Endothelial cell of umbilical vein (primary cell): Measurements from ENCODE around the gene INO80D. TPM values are rescaled to one million over a fixed set of nuclear protein-coding genes. Genes with fewer than 3 reads are reported as not detected.

Experiments used
- BruUV-seq: library from RNA; stranded (reverse); fragments of 400-500 nt; replicated peaks from 2 replicates; lab custom pipeline; 2021; lab: Mats Ljungman, UMichigan
- CTCF ChIA-PET: fragments of 300-600, 350-600 bp; sonication (Branson Sonifier 250); formaldehyde crosslinking; loops from one replicate; lab custom pipeline; 2021; ENCODE audit warnings: antibody characterized with exemption, inconsistent platforms; lab: Charles Lee
- POLR2A ChIA-PET: fragments of 300-600, 350-600 bp; sonication (Branson Sonifier 250); formaldehyde crosslinking; loops from one replicate; lab custom pipeline; 2021; ENCODE audit warnings: antibody characterized with exemption, inconsistent platforms; lab: Charles Lee
- DNase-seq: peaks from one replicate; pipeline ENCODE4 v3.0.0-alpha.2; 2011; ENCODE audit warnings: low read depth, low spot score
- FAIRE-seq: peaks from 2 replicates; lab custom pipeline; 2011; peaks lifted over from hg19 to GRCh38; lab: Jason Lieb, UNC
- H2AFZ ChIP-seq: 2 replicates; pipeline ENCODE4 v1.6.0; 2012; ENCODE audit warnings: low read depth, low read length, control low read depth, inconsistent platforms
- H3K27ac ChIP-seq: 2 replicates; pipeline ENCODE4 v1.5.1; 2011; ENCODE audit warnings: low read depth, mild to moderate bottlenecking, control low read depth, low read length, moderate library complexity; ENCODE audit not compliant: insufficient read depth
- H3K27me3 ChIP-seq, 2 experiments: 2 replicates each; pipeline versions ENCODE4 v1.6.0 to v1.6.1; 2011; ENCODE audit warnings: low read length in 2 of 2, mixed read lengths in 1 of 2; ENCODE audit not compliant: control insufficient read depth in 2 of 2, insufficient read depth in 2 of 2
- H3K36me3 ChIP-seq, 2 experiments: 2 replicates in 1 of 2; 3 replicates in 1 of 2; pipeline ENCODE4 v1.5.1; 2011; ENCODE audit warnings: low read length in 2 of 2, mild to moderate bottlenecking in 1 of 2, moderate library complexity in 1 of 2; ENCODE audit not compliant: control insufficient read depth in 2 of 2, insufficient read depth in 2 of 2; ENCODE audit errors: extremely low read depth in 1 of 2
- H3K4me1 ChIP-seq: 3 replicates; pipeline ENCODE4 v1.5.1; 2011; ENCODE audit warnings: mild to moderate bottlenecking, low read length; ENCODE audit not compliant: control insufficient read depth, insufficient read depth; ENCODE audit errors: extremely low read depth
- H3K4me2 ChIP-seq: 2 replicates; pipeline ENCODE4 v1.6.1; 2011; ENCODE audit warnings: low read length, control low read depth, mixed read lengths; ENCODE audit not compliant: insufficient read depth
- H3K4me3 ChIP-seq, 3 experiments: fragments of 200-600 bp in 1 of 3; sonication (generic), shearing (Covaris generic) in 1 of 3; replicated peaks in 1 of 3; 2 replicates each; pipeline ENCODE4 v1.5.1; 2011 to 2016; ENCODE audit warnings: control low read depth in 3 of 3, low read length in 3 of 3, mild to moderate bottlenecking in 2 of 3, inconsistent platforms in 1 of 3, low read depth in 1 of 3, moderate library complexity in 1 of 3; ENCODE audit not compliant: insufficient read depth in 1 of 3
- H3K79me2 ChIP-seq: 2 replicates; pipeline ENCODE4 v1.6.0; 2012; ENCODE audit warnings: low read length, inconsistent platforms; ENCODE audit not compliant: control insufficient read depth, insufficient read depth
- H3K9ac ChIP-seq: replicated peaks from 2 replicates; pipeline ENCODE3; 2011; ENCODE audit warnings: low read length, control low read depth; ENCODE audit not compliant: insufficient read depth; ENCODE audit errors: extremely low read depth
- H3K9me1 ChIP-seq: replicated peaks from 3 replicates; pipeline ENCODE4 v1.6.0; 2011; ENCODE audit warnings: mild to moderate bottlenecking, low read length; ENCODE audit not compliant: control insufficient read depth, insufficient read depth; ENCODE audit errors: extremely low read depth
- H3K9me3 ChIP-seq: replicated peaks from 2 replicates; pipeline ENCODE4 v1.5.1; 2012; ENCODE audit warnings: low read length, inconsistent platforms; ENCODE audit not compliant: control insufficient read depth, insufficient read depth
- H4K20me1 ChIP-seq: replicated peaks from 2 replicates; pipeline ENCODE3; 2011; ENCODE audit warnings: mild to moderate bottlenecking, low read length; ENCODE audit not compliant: control insufficient read depth, insufficient read depth; ENCODE audit errors: extremely low read depth
- GATA2 ChIP-seq: IDR thresholded peaks from 2 replicates; pipeline ENCODE4 v1.7.0; 2011; ENCODE audit warnings: low read depth, mild to moderate bottlenecking, moderate library complexity, mixed read lengths, low read length; ENCODE audit not compliant: insufficient read length, insufficient read depth
- MAX ChIP-seq: IDR thresholded peaks from 2 replicates; pipeline ENCODE4 v1.6.1; 2011; ENCODE audit not compliant: insufficient read depth, insufficient read length
- POLR2A ChIP-seq: IDR thresholded peaks from 2 replicates; pipeline ENCODE4 v1.6.1; 2012; ENCODE audit warnings: low read depth, mild to moderate bottlenecking, control low read depth, low read length
- dilution Hi-C: fragments of 300-500 bp; cut with MboI; formaldehyde crosslinking; loops from one replicate; pipeline ENCODE4 v1.15.0; 2019; ENCODE audit warnings: low sequenced_read_pairs; ENCODE audit not compliant: extremely low pct_ligation_motif_present
- intact Hi-C: fragments of 100-400 bp; cut with micrococcal nuclease; formaldehyde crosslinking; loops from one replicate; pipeline ENCODE4 v1.10.0; 2022
- polyA plus RNA-seq, 4 experiments: library from polyadenylated mRNA; depleted of rRNA in 3 of 4; stranded (reverse) in 3 of 4; unstranded in 1 of 4; fragments of >200 nt; gene quantifications; 2 replicates each; pipeline versions ENCODE4 v1.2.1 to v1.2.3, GENCODE V29; 2011 to 2012; ENCODE audit warnings: missing spikeins in 1 of 4
- small RNA-seq: library from RNA; depleted of rRNA; stranded (forward); fragments of <200 nt; gene quantifications from one replicate; pipeline ENCODE3, GENCODE V24; 2012; ENCODE audit warnings: low replicate concordance, low read depth; ENCODE audit not compliant: insufficient read depth, insufficient read length
- total RNA-seq: library from RNA; stranded (reverse); gene quantifications from 2 replicates; pipeline ENCODE4 v1.2.3, GENCODE V29; 2021

The INO80D gene
- total and polyA plus RNA-seq, 2 donors (not counting 3 experiments of a cell fraction or from before 2014, with no cell fraction given) = 2.9 to 20.3 TPM

GRCh38 chr2:205946226-205946625 lies 139.7 kb downstream of the INO80D start:
- Histone ChIP-seq H3K4me3 (no peak overlapping the region), H2AFZ (no peak overlapping the region), H3K4me2 (no peak overlapping the region), H3K36me3 (no peaks in the 10 kb centered on the region), H3K27ac (no peak overlapping the region), H3K9me3 (no peaks in the 10 kb centered on the region), H3K9ac (no peak overlapping the region), H4K20me1 (no peaks in the 10 kb centered on the region), H3K27me3 (peaks cover under 1 to 4% of the 10 kb centered on the region in 2 experiments), H3K79me2 (no peaks in the 10 kb centered on the region), H3K9me1 (no peaks in the 10 kb centered on the region), H3K4me1 (peaks cover 17% of the 10 kb centered on the region)
- intact Hi-C loops = loop anchor here (5.0 kb wide), 1 partner anchor 1839 kb away; no protein-coding TSS in a partner anchor
- no peak for DNase-seq
- dilution Hi-C loops = no loop called here
- ChIA-PET CTCF (interaction anchor here (1.0 to 8.8 kb wide), 6 partner anchors 10 to 61 kb away, joined by 3 to 145 read pairs (median 36); no protein-coding TSS in a partner anchor), POLR2A (no interaction called here)
- FAIRE-seq = no peak
- BruUV-seq = no TSS peak
- TF ChIP-seq POLR2A = no peak
- TF ChIP-seq MAX = no peak
- TF ChIP-seq GATA2 = no peak

Small RNA genes lying within 50 kb of the gene (small RNA-seq; reads per million reads assigned to genes)
- not detected for gene RF00006
- not detected for gene RF00019

Other genes starting within 250 kb of the INO80D start
- gene NDUFS1, start 73.3 kb upstream of the INO80D start, total RNA-seq = 93.2 and 95.5 TPM in 2 replicates
- 34.0 and 49.8 TPM in 2 replicates for gene NDUFS1, start 73.3 kb upstream of the INO80D start, polyA plus RNA-seq
- gene EEF1B2, start 73.7 kb upstream of the INO80D start, total RNA-seq = 558 and 576 TPM in 2 replicates
- 378 and 454 TPM in 2 replicates for gene EEF1B2, start 73.7 kb upstream of the INO80D start, polyA plus RNA-seq
- 9.6 and 9.9 TPM in 2 replicates for gene ZDBF2, start 188.5 kb upstream of the INO80D start, total RNA-seq
- 0.99 and 1.3 TPM in 2 replicates for gene ZDBF2, start 188.5 kb upstream of the INO80D start, polyA plus RNA-seq